ENCODE measurements around the gene PRKCZ.
A peak's percentile ranks its signal among the peaks of the same experiment; 100 is the strongest.

The PRKCZ gene

GRCh38 chr1:2127187-2128145, 77.3 kb downstream of the PRKCZ start:
- no peak for DNase-seq (ENCODE audit: low read depth)
- H3K4me3 ChIP-seq (ENCODE audit: low read depth, low read length) = no peak overlapping the region
- no peak for TF ChIP-seq CTCF (IDR thresholded peaks at IDR 0.05; ENCODE audit: insufficient read depth, low read depth, low read length, missing control alignments)

- no peak overlapping the region for H3K4me3 ChIP-seq (ENCODE audit: low read depth, low read length)
- DNase-seq (ENCODE audit: low read depth) = no peak
- TF ChIP-seq CTCF (IDR thresholded peaks at IDR 0.05; ENCODE audit: insufficient read depth, low read depth, low read length, missing control alignments) = no peak
These were observed 78.1 kb downstream of the PRKCZ start for GRCh38 chr1:2128189-2128901.

DNA sequence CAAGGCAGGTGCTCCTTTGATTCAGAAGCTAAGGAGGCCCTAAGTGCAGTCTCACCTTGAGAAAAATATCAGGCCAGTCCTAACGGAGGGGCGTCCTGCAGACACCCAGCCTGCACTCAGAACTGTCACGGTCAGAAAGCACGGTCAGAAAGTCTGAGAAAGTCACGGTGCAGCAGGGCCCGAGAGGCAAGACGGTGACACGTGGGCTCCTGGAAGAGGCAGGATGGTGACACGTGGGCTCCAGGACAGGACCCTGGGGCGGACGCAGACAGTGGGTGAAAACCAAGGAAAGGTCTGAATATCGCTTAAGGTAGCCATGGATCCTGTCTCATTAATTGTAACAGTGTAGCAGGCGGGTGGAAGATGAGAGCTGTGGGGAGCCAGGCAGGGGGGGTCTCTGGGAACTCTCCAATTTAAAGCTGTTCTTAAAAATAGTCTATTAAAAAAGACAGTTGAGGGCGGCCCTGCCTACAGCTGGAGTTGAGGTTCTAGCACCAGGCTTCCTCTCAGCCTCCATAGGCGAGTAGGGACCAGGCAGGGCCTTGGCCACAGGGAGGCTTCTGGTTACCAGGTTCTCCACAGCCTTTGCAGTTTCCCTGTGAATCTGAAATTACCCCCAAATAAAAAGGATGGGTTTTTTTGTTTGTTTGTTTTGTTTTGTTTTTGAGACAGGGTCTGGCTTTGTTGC, 79.2 kb downstream of the PRKCZ start:
- H3K4me3 ChIP-seq (ENCODE audit: low read depth, low read length) = no peak overlapping the region
- TF ChIP-seq CTCF (IDR thresholded peaks at IDR 0.05; ENCODE audit: insufficient read depth, low read depth, low read length, missing control alignments) = no peak
- no peak for DNase-seq (ENCODE audit: low read depth)

- no peak overlapping the region for H3K4me3 ChIP-seq (ENCODE audit: low read depth, low read length)
- TF ChIP-seq CTCF (IDR thresholded peaks at IDR 0.05; ENCODE audit: insufficient read depth, low read depth, low read length, missing control alignments) = no peak
- DNase-seq (ENCODE audit: low read depth) = no peak
These were observed 79.9 kb downstream of the PRKCZ start for GRCh38 chr1:2130156-2130555.

GRCh38 chr1:2130871-2131289, 80.7 kb downstream of the PRKCZ start:
- H3K4me3 ChIP-seq (ENCODE audit: low read depth, low read length) = no peak overlapping the region
- DNase-seq (ENCODE audit: low read depth) = no peak
- TF ChIP-seq CTCF (IDR thresholded peaks at IDR 0.05; ENCODE audit: insufficient read depth, low read depth, low read length, missing control alignments) = no peak

GRCh38 chr1:2132222-2133038, 82.2 kb downstream of the PRKCZ start:
- DNase-seq (ENCODE audit: low read depth) = no peak
- peak overlapping the region; percentile 20 for H3K4me3 ChIP-seq (ENCODE audit: low read depth, low read length)
- no peak for TF ChIP-seq CTCF (IDR thresholded peaks at IDR 0.05; ENCODE audit: insufficient read depth, low read depth, low read length, missing control alignments)
